Measurements from ENCODE around the gene INHA. TPM values are rescaled to one million over a fixed set of nuclear protein-coding genes. Genes with fewer than 3 reads are reported as not detected.
A peak's percentile ranks its signal among the peaks of the same experiment; 100 is the strongest.

The INHA gene
- total RNA-seq, 1 donor from 2014 or later = not detected

DNA sequence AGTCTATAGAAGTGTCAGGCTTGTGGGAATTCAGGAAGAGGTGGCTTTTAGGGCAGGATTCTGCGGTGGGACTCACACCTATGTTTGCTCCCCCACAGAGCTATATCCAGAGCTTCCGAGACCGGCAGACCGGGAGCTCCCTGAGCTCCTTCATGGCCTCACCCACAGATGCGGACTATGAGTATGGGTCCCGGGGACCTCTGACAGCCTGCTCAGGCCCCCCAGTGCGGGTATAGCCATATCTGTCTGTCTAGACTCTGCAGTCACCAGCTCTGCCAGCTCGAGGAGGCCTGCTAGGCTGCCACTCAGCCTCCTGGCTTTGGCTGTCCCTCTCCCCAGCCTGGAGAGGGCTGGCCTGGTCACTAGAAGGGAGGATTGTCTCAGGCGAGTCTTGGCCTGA lies 22.5 kb upstream of the INHA start:
- peaks cover 26% of the 10 kb centered on the region for H3K27me3 Mint-ChIP-seq (ENCODE audit: unreplicated experiment)

DNA sequence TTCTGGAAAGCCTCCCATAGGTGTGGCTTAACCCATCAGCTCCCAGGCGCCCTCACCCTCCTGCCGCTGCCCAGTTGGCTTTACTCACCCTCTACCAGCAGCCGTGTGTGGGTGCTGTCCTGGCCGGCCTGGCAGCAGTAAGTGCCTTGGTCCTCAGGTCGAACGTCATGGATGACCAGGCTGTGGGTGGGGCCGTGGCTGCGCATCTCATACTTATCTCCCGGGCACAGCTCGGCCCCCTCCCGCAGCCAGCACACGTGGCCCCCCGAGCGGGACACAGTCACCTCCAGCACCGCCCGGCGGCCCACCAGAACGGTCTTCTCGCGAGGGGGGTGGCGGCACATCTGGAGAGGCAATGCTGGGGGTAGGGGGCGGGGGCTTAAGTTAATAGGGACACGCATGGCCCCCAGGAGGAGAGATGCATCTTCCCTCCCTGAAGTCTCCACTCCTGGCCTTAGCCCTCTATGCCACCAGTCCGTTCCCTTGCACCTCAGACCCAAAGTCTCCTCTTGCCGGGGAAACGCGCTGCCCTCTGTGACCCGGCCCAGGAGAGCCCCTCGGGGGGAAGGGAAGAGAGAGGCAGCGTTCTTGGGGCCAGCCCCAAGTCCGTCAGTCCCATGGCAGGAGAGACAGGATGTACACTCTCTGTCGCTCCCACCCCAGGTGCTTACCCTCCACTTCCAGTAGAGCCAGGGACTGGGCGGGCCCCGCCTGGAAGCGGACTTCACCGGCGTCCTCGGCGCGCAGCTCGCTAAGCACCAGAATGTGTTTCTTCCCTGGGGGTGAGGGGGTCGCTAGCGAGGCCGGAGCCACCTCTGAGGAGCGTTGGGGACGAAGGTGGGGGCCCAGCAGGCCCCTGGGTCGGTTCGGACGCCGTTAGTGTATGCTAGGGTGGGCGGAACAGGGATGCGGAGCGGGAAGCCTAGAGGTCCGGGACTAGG lies 20.4 kb upstream of the INHA start:
- Mint-ChIP-seq H3K36me3 (ENCODE audit: unreplicated experiment) (peaks cover 12% of the 10 kb centered on the region), H3K4me3 (ENCODE audit: unreplicated experiment) (peak overlapping the region; percentile 82), H3K27ac (ENCODE audit: unreplicated experiment) (peak overlapping the region; percentile 8), H3K27me3 (ENCODE audit: unreplicated experiment) (peaks cover 22% of the 10 kb centered on the region), H3K4me1 (ENCODE audit: low read depth, unreplicated experiment) (peaks cover 3% of the 10 kb centered on the region), H3K9me3 (ENCODE audit: unreplicated experiment) (peaks cover 16% of the 10 kb centered on the region)
- TF ChIP-seq, protein P1, sequence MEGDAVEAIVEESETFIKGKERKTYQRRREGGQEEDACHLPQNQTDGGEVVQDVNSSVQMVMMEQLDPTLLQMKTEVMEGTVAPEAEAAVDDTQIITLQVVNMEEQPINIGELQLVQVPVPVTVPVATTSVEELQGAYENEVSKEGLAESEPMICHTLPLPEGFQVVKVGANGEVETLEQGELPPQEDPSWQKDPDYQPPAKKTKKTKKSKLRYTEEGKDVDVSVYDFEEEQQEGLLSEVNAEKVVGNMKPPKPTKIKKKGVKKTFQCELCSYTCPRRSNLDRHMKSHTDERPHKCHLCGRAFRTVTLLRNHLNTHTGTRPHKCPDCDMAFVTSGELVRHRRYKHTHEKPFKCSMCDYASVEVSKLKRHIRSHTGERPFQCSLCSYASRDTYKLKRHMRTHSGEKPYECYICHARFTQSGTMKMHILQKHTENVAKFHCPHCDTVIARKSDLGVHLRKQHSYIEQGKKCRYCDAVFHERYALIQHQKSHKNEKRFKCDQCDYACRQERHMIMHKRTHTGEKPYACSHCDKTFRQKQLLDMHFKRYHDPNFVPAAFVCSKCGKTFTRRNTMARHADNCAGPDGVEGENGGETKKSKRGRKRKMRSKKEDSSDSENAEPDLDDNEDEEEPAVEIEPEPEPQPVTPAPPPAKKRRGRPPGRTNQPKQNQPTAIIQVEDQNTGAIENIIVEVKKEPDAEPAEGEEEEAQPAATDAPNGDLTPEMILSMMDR (IDR thresholded peaks at IDR 0.05; ENCODE audit: partially characterized antibody, unreplicated experiment) = no peak
- peak; percentile 57 for DNase-seq

More for the DNA sequence above, 22.5 kb upstream of the INHA start:
- Mint-ChIP-seq H3K9me3 (ENCODE audit: unreplicated experiment) (peaks cover 23% of the 10 kb centered on the region), H3K4me3 (ENCODE audit: unreplicated experiment) (no peak overlapping the region), H3K36me3 (ENCODE audit: unreplicated experiment) (peaks cover 16% of the 10 kb centered on the region), H3K4me1 (ENCODE audit: low read depth, unreplicated experiment) (peaks cover 12% of the 10 kb centered on the region), H3K27ac (ENCODE audit: unreplicated experiment) (no peak overlapping the region)
- TF ChIP-seq, protein P1 (IDR thresholded peaks at IDR 0.05; ENCODE audit: partially characterized antibody, unreplicated experiment) = no peak
- no peak for DNase-seq

DNA sequence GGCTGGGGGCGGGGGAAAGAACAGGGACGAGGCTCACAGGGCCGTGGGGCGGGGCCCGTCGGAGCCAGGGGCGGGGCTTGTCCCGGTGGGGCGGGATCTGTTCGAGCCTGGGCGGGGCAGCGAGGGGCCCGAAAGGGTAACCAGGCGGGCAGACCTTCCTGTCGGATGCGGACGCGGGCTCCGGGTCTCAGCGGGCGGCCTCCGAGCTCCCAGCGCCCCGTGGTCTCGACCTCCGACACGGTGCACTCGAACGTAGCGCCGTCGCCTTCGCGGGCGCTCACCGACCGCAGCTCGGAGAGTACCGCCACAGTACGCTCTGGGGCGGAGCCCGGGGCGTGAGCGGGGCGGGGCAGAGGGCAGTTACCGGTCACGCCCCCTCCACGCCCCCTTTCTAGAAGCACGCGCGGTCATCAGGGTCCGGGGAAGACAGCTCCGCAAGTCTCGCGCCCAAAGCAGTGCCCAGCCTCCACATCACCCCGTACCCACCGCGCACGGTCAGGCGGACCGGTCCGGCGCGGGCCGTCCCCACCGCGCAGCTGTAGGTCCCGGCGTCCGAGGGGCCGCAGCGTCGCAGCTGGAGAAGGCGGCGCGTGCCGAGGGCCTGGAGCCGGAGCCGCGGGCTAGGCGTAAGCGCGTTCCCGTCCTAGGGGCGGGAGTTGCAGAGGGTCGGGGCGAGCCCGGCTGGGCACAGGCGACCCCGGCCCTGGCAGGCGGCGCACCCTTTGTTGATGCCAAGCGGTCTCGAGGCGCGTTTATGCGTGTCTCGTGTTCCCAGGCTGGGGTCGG lies 19.5 kb upstream of the INHA start:
- no peak overlapping the region for H3K27ac Mint-ChIP-seq (ENCODE audit: unreplicated experiment)
- TF ChIP-seq, protein P1 (IDR thresholded peaks at IDR 0.05; ENCODE audit: partially characterized antibody, unreplicated experiment) = no peak
- peaks cover 12% of the 10 kb centered on the region for H3K9me3 Mint-ChIP-seq (ENCODE audit: unreplicated experiment)
- peaks cover 7% of the 10 kb centered on the region for H3K36me3 Mint-ChIP-seq (ENCODE audit: unreplicated experiment)
- peaks cover 19% of the 10 kb centered on the region for H3K27me3 Mint-ChIP-seq (ENCODE audit: unreplicated experiment)
- H3K4me3 Mint-ChIP-seq (ENCODE audit: unreplicated experiment) = peak overlapping the region; percentile 82
- peak; percentile 95 for DNase-seq
- H3K4me1 Mint-ChIP-seq (ENCODE audit: low read depth, unreplicated experiment) = peaks cover 3% of the 10 kb centered on the region

DNA sequence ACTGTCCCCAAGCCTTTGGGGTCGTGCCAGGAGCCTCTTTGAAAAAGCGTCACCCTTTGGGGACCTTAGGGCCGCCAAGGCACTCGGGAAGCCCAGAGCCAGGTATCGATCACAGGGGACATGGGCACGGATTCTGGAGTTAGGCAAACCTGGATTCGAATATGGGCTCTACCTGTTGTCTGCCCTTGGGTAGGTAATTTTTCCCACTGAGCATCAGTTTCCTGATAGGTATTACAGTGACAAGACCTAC lies 19.0 kb upstream of the INHA start:
- TF ChIP-seq, protein P1 (IDR thresholded peaks at IDR 0.05; ENCODE audit: partially characterized antibody, unreplicated experiment) = no peak
- Mint-ChIP-seq H3K9me3 (ENCODE audit: unreplicated experiment) (peaks cover 12% of the 10 kb centered on the region), H3K36me3 (ENCODE audit: unreplicated experiment) (peaks cover 6% of the 10 kb centered on the region), H3K4me1 (ENCODE audit: low read depth, unreplicated experiment) (peaks cover 3% of the 10 kb centered on the region), H3K4me3 (ENCODE audit: unreplicated experiment) (peak overlapping the region; percentile 68), H3K27ac (ENCODE audit: unreplicated experiment) (no peak overlapping the region), H3K27me3 (ENCODE audit: unreplicated experiment) (peaks cover 19% of the 10 kb centered on the region)
- DNase-seq = no peak

All from glutamatergic neuron (in vitro differentiated cells).